Lung microvascular endothelial cell (primary cell): ENCODE results near the gene SPIB. TPM values are rescaled to one million over a fixed set of nuclear protein-coding genes. Genes with fewer than 3 reads are reported as not detected.
"Not testable (repeated sequence)": the region's sequence is repeated elsewhere in the genome, so short reads cannot be mapped to it uniquely, and the experiment has no call there.

Experiments used
- DNase-seq, 2 donors: peaks; one replicate each; pipeline versions ENCODE4 v3.0.0 to v3.0.0-alpha.2; 2010; ENCODE audit warnings: low read depth in 2 of 2
- total RNA-seq: library from RNA; depleted of rRNA; stranded (reverse); fragments of >200 nt; gene quantifications from 2 replicates; pipeline ENCODE4 v1.2.1, GENCODE V29; 2014

Gene SPIB
- total RNA-seq, 1 donor from 2014 or later: not detected

DNA sequence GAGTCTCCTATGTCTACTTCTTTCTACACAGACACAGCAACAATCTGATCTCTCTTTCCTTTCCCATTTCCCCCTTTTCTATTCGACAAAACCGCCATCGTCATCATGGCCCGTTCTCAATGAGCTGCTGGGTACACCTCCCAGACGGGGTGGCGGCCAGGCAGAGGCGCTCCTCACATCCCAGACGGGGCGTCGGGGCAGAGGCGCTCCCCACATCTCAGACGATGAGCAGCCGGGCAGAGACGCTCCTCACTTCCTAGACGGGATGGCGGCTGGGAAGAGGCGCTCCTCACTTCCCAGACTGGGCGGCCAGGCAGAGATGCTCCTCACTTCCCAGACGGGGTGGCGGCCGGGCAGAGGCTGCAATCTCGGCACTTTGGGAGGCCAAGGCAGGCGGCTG lies 27.8 kb upstream of the SPIB start:
- not testable (repeated sequence) for DNase-seq

DNA sequence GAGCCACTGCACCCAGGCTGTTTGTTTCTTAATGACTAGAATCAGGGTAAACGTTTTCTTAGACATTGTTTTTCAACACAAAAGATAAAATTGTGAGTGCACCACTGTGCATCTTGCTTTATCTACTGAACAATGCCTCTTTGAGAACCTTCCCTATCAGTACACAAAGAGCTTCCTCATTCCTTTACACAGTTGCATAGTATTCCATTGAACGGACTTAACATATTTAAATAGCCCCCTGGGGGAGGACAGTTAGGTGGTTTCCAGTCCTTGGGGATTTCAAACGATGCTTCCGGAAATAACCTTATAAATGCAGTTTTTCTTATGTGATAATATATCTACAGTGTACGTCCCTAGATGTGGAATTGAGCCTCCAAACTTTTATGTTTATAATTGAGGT lies 26.0 kb upstream of the SPIB start:
- DNase-seq: no peak

GRCh38 chr19:50393589-50393988 lies 25.1 kb upstream of the SPIB start:
- no peak for DNase-seq

DNA sequence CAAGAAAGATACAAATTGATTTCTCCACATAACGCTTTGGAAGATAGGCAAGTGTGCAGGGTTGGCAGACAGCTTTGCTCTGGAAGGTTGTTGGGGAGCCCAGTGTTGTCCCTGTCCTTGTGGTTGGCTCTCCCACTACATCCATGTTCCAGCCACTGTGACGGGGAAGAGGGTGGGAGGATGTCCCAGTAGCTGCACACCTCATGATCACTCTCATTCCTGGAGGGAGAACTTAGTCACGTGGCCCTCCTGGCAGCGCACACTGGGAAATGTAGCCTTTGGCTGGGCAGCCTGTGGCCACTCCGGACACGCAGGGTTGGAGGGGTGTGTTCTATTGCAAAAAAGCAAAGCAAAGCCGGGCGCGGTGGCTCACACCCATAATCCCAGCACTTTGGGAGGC lies 24.7 kb upstream of the SPIB start:
- no peak for DNase-seq

- no peak for DNase-seq
Observed at GRCh38 chr19:50398675-50399367, 19.9 kb upstream of the SPIB start.

GRCh38 chr19:50399368-50399745 lies 19.4 kb upstream of the SPIB start:
- DNase-seq: no peak

DNA sequence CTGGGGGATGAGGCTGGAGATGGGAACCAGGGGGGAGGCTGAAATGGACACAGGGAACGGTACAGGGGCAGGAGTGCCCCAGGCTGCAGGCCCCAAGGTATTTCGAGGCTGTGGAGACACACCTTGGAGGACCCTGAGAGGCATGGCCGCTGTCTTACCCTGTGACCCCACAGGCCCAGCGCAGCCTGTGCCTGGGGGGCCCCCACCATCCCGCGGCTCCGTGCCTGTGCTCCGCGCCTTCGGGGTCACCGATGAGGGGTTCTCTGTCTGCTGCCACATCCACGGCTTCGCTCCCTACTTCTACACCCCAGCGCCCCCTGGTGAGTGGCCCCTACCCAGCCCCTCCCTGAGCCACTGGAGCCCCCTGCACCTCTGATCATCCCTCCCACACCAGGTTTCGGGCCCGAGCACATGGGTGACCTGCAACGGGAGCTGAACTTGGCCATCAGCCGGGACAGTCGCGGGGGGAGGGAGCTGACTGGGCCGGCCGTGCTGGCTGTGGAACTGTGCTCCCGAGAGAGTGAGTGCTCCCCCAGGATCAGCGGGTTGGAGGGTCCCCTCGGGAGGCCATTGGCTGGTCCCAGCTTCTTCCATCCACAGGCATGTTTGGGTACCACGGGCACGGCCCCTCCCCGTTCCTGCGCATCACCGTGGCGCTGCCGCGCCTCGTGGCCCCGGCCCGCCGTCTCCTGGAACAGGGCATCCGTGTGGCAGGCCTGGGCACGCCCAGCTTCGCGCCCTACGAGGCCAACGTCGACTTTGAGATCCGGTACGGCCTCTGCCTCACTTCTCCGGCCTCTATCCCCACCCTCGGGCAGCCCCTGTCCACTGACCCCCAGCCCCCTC lies 16.9 kb upstream of the SPIB start:
- no peak for DNase-seq

DNA sequence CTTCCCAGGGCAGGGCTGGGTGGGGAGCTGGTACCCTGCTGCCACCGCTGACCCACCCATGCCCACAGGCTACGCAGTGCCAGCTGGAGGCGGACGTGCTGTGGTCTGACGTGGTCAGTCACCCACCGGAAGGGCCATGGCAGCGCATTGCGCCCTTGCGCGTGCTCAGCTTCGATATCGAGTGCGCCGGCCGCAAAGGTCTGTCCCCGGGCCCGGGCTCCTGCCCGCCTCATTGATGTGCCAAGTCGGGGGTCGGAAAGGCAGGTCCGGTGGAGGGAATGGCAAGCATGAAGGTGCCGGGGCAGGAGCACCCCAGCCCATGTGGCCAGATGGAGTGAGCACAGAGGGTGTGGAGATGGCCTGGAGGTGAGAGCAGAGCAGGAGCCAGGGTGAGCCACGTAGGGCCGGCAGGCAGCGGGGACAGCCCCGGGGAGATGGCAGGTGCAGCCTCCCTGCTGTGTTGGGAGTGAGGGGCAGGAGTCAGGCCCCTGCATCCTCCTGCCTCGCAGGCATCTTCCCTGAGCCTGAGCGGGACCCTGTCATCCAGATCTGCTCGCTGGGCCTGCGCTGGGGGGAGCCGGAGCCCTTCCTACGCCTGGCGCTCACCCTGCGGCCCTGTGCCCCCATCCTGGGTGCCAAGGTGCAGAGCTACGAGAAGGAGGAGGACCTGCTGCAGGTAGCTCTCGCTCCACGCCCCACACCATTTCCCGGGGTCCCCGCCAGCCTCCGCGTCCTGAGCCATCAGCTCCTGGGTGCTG lies 16.0 kb upstream of the SPIB start:
- no peak for DNase-seq

- DNase-seq: no peak
Observed at GRCh38 chr19:50406156-50406820, 12.4 kb upstream of the SPIB start.

- DNase-seq: no peak
Observed at GRCh38 chr19:50406829-50407228, 11.9 kb upstream of the SPIB start.

- DNase-seq: no peak
Observed at GRCh38 chr19:50409347-50409746, 9.4 kb upstream of the SPIB start.

DNA sequence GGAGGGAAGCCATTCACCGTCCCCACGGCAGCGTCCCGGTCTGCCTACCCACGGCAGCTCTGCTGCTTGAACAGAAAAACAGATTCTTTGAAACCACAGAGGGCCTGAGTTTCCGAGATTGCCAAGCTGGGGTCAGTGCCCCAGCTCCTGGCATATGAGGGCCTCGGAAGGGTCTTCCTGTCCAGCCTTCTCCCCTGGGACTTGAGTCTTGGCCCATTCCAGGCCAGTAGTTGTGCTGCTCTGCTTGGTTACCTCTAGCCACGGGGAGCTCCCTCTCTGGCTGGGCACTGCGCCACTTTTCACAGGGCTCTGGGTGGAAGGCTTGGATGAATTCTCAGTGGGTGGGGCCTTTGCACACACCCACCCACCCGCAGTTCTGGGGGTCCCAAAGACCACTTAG lies 8.6 kb upstream of the SPIB start:
- no peak for DNase-seq

- DNase-seq: no peak
Observed at GRCh38 chr19:50412419-50412818, 6.3 kb upstream of the SPIB start.

GRCh38 chr19:50413096-50413495 lies 5.6 kb upstream of the SPIB start:
- no peak for DNase-seq

GRCh38 chr19:50413531-50413930 lies 5.2 kb upstream of the SPIB start:
- DNase-seq: no peak

GRCh38 chr19:50414864-50415660 lies 3.7 kb upstream of the SPIB start:
- DNase-seq: peak; percentile 73 to 81

GRCh38 chr19:50415661-50416033 lies 3.1 kb upstream of the SPIB start:
- no peak for DNase-seq

DNA sequence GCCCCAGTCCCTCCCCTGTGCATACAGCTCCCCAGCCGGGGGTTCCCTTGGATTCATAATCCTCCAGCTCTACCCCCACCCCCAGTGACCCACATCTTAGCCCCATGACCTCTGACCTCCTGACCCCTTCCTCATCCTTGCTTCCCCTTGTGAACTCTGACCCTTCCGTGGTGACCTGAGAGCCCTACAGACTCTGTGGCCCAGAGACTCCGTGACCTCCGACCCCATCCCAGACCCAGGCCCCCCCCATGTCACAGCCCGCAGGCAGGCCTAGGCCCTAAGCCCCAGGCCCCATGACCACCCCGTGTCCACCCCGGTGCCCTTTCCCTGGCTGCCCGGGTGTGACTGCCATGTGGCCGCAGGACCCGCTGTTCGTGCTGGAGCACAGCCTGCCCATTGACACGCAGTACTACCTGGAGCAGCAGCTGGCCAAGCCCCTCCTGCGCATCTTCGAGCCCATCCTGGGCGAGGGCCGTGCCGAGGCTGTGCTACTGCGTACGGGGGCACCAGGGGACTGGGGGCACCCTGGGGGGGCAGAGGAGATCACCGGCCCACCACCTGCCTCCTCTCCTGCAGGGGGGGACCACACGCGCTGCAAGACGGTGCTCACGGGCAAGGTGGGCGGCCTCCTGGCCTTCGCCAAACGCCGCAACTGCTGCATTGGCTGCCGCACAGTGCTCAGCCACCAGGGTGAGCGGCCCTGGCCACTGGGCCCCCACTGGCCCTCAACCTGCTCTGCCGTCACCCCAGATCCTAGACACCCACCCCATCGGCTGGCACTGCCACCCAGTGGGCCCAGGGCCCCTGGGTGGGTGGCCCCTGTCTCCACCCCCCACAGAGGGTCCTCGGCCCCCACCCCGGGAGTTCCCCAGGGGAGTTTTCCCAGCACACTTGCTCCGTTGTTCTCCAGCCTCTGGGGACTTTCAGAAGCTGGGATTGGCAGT lies 2.4 kb upstream of the SPIB start:
- DNase-seq: no peak

DNA sequence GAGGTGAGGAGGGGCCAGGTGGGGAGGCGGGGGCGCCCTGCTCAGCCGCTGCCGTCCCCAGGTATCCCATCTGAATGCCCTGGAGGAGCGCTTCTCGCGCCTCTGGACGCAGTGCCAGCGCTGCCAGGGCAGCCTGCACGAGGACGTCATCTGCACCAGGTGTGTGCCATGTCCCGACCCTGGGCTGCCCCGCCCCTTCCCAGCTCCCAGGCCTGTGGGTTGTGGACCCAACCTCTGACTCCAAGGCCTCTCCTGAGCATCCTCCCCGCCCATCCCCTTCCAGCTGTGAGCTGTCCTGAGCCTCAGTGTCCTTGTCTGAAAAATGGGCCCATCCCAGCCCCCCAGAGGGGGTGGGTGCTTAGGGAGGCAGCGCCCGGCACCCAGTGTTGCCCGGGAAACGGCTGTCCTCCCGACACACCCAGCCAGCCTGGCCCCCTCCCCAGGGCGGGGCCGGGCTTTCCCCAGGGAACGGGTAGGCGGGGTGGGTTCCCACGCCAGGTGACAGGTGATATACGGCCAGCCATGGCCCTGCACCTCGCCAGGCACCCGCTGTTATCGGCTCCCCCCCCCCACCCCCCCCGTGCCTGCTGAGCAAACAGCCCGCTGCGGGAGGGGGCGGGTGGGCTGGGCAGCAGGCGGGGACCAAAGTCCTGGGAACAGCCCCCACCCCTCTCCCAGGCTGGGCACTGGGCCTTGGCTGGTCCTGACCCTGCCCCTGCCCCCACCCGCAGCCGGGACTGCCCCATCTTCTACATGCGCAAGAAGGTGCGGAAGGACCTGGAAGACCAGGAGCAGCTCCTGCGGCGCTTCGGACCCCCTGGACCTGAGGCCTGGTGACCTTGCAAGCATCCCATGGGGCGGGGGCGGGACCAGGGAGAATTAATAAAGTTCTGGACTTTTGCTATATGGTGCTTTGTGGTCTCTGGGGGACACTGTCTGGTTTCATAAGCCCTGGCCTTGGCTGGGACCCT lies 1.3 kb upstream of the SPIB start:
- no peak for DNase-seq
